BLaER1 (cell line): ENCODE measurements around the gene FCN3.

Source experiments
- H3K27ac ChIP-seq: shearing (Covaris generic); formaldehyde crosslinking; 2 replicates; pipeline ENCODE4 v1.8.1; 2022
- H3K27me3 ChIP-seq: shearing (Covaris generic); formaldehyde crosslinking; 2 replicates; pipeline ENCODE4 v1.8.1; 2022
- H3K36me3 ChIP-seq: shearing (Covaris generic); formaldehyde crosslinking; 2 replicates; pipeline ENCODE4 v1.8.1; 2022
- H3K4me1 ChIP-seq: shearing (Covaris generic); formaldehyde crosslinking; 2 replicates; pipeline ENCODE4 v1.8.1; 2022
- H3K4me2 ChIP-seq: shearing (Covaris generic); formaldehyde crosslinking; 2 replicates; pipeline ENCODE4 v1.8.1; 2022
- H3K4me3 ChIP-seq: shearing (Covaris generic); formaldehyde crosslinking; 2 replicates; pipeline ENCODE4 v1.8.1; 2022
- H3K9ac ChIP-seq: shearing (Covaris generic); formaldehyde crosslinking; 2 replicates; pipeline ENCODE4 v1.8.1; 2022
- H3K9me3 ChIP-seq: shearing (Covaris generic); formaldehyde crosslinking; 2 replicates; pipeline ENCODE4 v1.8.1; 2022
- H4K20me1 ChIP-seq: shearing (Covaris generic); formaldehyde crosslinking; 2 replicates; pipeline ENCODE4 v1.8.1; 2022
- Cebpa-rat ChIP-seq: shearing (Covaris generic); IDR thresholded peaks from 2 replicates; pipeline ENCODE4 v1.8.1; 2022

Gene FCN3

GRCh38 chr1:27374362-27375086, at the start of gene FCN3:
TSS of gene FCN3 (minus strand) at chr1:27374824. CDS start at chr1:27374818, 6 bp downstream.
- peak within 1 kb of the TSS; percentile 51 for H3K4me2 ChIP-seq
- TF ChIP-seq Cebpa-rat: no peak
- H3K27ac ChIP-seq: no peak within 1 kb of the TSS
- H3K4me3 ChIP-seq: no peak within 1 kb of the TSS
- no peaks in the 10 kb centered on the region for H3K27me3 ChIP-seq
- no peaks in the 10 kb centered on the region for H3K9me3 ChIP-seq
- H3K36me3 ChIP-seq: no peaks in the 10 kb centered on the region
- peaks cover 58% of the 10 kb centered on the region for H3K4me1 ChIP-seq
- no peaks in the 10 kb centered on the region for H4K20me1 ChIP-seq
- no peak within 1 kb of the TSS for H3K9ac ChIP-seq

GRCh38 chr1:27423709-27424108, 49.1 kb upstream of the FCN3 start:
- no peak for TF ChIP-seq Cebpa-rat
- Histone ChIP-seq H3K4me1 (peaks cover 99% of the 10 kb centered on the region), H3K27ac (no peak overlapping the region), H3K4me2 (no peak overlapping the region), H4K20me1 (peaks cover 32% of the 10 kb centered on the region), H3K4me3 (no peak overlapping the region), H3K9ac (no peak overlapping the region), H3K36me3 (peaks cover 55% of the 10 kb centered on the region), H3K27me3 (no peaks in the 10 kb centered on the region), H3K9me3 (no peaks in the 10 kb centered on the region)

DNA sequence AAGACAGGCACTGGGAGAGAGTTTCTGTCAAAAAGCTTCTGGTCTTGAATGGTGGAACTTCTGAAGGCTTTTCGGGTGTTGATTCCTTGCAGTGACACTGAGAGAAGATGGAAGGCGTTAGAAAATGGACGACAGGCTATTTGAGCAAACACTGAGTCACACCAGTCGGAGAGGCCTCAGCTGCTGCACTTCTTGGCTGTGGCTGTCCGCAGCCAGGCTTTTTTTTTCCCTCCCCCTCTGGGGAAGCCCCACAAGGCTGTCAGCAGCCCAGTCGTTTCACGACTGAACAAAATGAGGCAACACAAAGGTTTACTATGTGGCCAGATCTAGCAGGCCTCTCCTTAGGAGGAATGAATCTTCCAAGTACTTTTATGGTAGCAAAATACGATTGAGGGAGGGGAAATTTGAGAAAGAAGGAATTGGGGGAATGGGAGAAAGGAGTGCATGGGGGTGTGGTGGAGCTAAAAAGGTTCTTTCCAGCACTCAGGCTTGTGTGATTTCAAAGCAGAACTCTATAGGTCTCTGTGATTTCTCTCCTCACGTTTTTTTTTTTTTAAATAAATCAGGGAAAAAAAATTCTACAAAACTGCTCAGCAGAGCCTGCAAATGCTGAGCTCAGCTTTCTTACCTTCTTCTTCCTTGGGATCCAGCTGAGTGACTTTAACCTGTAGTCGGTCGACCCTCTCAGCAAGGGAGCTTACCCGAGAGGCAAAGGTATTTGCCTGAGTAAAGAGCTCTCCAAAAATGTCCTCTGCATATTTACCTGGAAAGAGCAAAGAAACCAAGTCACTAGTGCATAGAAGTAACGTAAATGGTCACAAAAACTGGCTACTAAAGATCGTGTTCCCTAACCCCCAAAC, 43.9 kb upstream of the FCN3 start:
- peaks cover 65% of the 10 kb centered on the region for H3K36me3 ChIP-seq
- no peaks in the 10 kb centered on the region for H3K9me3 ChIP-seq
- no peak for TF ChIP-seq Cebpa-rat
- no peaks in the 10 kb centered on the region for H3K27me3 ChIP-seq
- peak overlapping the region; percentile 56 for H3K9ac ChIP-seq
- peaks cover 94% of the 10 kb centered on the region for H3K4me1 ChIP-seq
- no peak overlapping the region for H3K4me3 ChIP-seq
- H3K27ac ChIP-seq: peak overlapping the region; percentile 18
- H4K20me1 ChIP-seq: peaks cover 65% of the 10 kb centered on the region
- peak overlapping the region; percentile 80 for H3K4me2 ChIP-seq

DNA sequence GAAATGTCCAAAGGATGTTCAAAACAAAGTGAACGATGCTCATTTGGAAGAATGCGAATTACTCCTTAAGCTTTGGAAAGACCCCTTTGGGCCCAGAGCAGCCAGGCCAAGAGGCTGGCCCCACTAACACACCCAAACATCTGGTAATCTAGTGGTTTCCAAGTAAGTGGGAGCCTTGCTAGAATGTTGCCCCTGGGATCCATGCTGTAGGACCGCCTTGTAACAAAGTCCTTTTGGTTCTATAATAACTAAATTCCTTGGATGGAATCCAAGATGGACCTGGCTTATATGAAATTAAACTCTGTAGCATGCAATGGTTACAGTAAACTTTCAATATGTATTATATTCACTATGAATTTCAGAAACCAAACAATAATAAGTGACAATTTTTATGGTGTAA, 43.1 kb upstream of the FCN3 start:
- Histone ChIP-seq H3K9ac (peak overlapping the region; percentile 54), H3K36me3 (peaks cover 72% of the 10 kb centered on the region), H3K4me2 (peak overlapping the region; percentile 80)

GRCh38 chr1:27416387-27417111, 41.9 kb upstream of the FCN3 start:
- H3K4me1 ChIP-seq: peaks cover 96% of the 10 kb centered on the region
- H3K27ac ChIP-seq: peak overlapping the region; percentile 21; the same call in 1 of the 2 replicates
- no peak for TF ChIP-seq Cebpa-rat
- peaks cover 70% of the 10 kb centered on the region for H4K20me1 ChIP-seq
- H3K4me2 ChIP-seq: peak overlapping the region; percentile 80
- 0 out of 2 replicates have a peak overlapping the region, but pooled peaks have one; percentile 54 for H3K9ac ChIP-seq
- no peaks in the 10 kb centered on the region for H3K9me3 ChIP-seq
- H3K27me3 ChIP-seq: no peaks in the 10 kb centered on the region
- peaks cover 81% of the 10 kb centered on the region for H3K36me3 ChIP-seq
- H3K4me3 ChIP-seq: no peak overlapping the region

More for the DNA sequence above, 43.1 kb upstream of the FCN3 start:
- Histone ChIP-seq H4K20me1 (peaks cover 70% of the 10 kb centered on the region), H3K4me3 (no peak overlapping the region), H3K27ac (peak overlapping the region; percentile 21), H3K27me3 (no peaks in the 10 kb centered on the region), H3K9me3 (no peaks in the 10 kb centered on the region), H3K4me1 (peaks cover 96% of the 10 kb centered on the region)
- TF ChIP-seq Cebpa-rat: no peak

GRCh38 chr1:27414091-27414490, 39.5 kb upstream of the FCN3 start:
- no peak for TF ChIP-seq Cebpa-rat
- Histone ChIP-seq H3K27ac (no peak overlapping the region), H3K4me1 (peaks cover 93% of the 10 kb centered on the region), H3K9me3 (no peaks in the 10 kb centered on the region), H3K36me3 (peaks cover 97% of the 10 kb centered on the region), H4K20me1 (peaks cover 56% of the 10 kb centered on the region), H3K4me2 (no peak overlapping the region), H3K9ac (no peak overlapping the region), H3K27me3 (no peaks in the 10 kb centered on the region), H3K4me3 (no peak overlapping the region)

DNA sequence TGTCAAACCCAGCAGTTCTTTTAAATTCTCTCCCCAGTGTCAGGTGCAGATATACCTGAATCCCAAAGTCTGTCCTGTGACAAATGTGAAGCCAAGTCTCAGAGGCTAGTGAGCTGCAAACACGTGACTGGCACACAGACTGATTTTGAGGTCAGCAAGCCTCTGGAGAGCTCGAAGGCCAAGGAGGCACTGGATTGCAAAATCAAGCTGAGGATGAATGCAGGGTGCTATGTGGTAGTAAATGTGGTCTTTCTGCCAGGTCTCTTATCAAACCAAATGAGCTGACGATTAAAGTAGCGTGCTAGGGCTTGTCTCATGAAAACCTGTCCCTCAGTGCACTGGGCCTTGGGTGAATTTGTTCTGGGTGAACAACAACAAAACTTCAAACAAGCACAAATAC, 38.4 kb upstream of the FCN3 start:
- Histone ChIP-seq H3K4me3 (no peak overlapping the region), H3K27me3 (no peaks in the 10 kb centered on the region), H3K4me1 (peaks cover 93% of the 10 kb centered on the region), H3K9ac (no peak overlapping the region), H3K9me3 (no peaks in the 10 kb centered on the region), H3K27ac (peak overlapping the region; percentile 54; the same call in 1 of the 2 replicates), H3K36me3 (peaks cover 97% of the 10 kb centered on the region), H4K20me1 (peaks cover 46% of the 10 kb centered on the region), H3K4me2 (no peak overlapping the region)
- no peak for TF ChIP-seq Cebpa-rat

GRCh38 chr1:27412502-27412901, 37.9 kb upstream of the FCN3 start:
- H3K9ac ChIP-seq: no peak overlapping the region
- peaks cover 93% of the 10 kb centered on the region for H3K4me1 ChIP-seq
- H3K9me3 ChIP-seq: no peaks in the 10 kb centered on the region
- peaks cover 43% of the 10 kb centered on the region for H4K20me1 ChIP-seq
- peaks cover 97% of the 10 kb centered on the region for H3K36me3 ChIP-seq
- H3K4me2 ChIP-seq: peak overlapping the region; percentile 55; the same call in 1 of the 2 replicates
- no peaks in the 10 kb centered on the region for H3K27me3 ChIP-seq
- no peak overlapping the region for H3K27ac ChIP-seq
- H3K4me3 ChIP-seq: no peak overlapping the region
- TF ChIP-seq Cebpa-rat: no peak

GRCh38 chr1:27410709-27411108, 36.1 kb upstream of the FCN3 start:
- H3K9ac ChIP-seq: no peak overlapping the region
- H3K4me3 ChIP-seq: no peak overlapping the region
- H3K4me2 ChIP-seq: peak overlapping the region; percentile 55
- no peak for TF ChIP-seq Cebpa-rat
- H3K4me1 ChIP-seq: peaks cover 93% of the 10 kb centered on the region
- no peaks in the 10 kb centered on the region for H3K27me3 ChIP-seq
- no peak overlapping the region for H3K27ac ChIP-seq
- peaks cover 93% of the 10 kb centered on the region for H3K36me3 ChIP-seq
- no peaks in the 10 kb centered on the region for H3K9me3 ChIP-seq
- H4K20me1 ChIP-seq: peaks cover 25% of the 10 kb centered on the region
